Measurements from ENCODE around the gene CD226. TPM values are rescaled to one million over a fixed set of nuclear protein-coding genes. Genes with fewer than 3 reads are reported as not detected.

Gene CD226
- polyA plus RNA-seq, 1 of the 3 experiments (the other 2 are of a cell fraction), result 0.56 TPM

DNA sequence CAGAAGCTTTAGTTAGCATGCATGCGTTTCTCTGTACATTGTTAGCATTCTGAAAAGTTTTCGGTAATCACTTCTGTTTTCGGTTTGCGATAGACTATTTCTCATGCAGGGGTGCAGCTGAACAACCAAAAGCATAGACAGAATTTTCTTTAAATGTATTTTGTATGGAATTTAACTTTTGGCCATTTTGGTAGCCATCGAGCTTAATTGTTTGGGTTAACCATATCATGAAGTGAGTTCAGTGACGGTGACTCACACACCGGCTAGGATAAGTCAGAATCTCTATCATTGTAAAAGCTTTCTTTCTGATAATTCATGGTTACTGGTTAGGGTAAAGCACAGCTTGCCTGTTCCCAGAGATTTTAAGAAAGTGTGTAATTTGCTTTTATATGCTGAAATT lies 107.2 kb downstream of the CD226 start:
- ChIA-PET POLR2A (no interaction called here), CTCF (interaction anchor here (0.8 to 1.0 kb wide), 2 partner anchors 10 to 17 kb away, joined by 3 read pairs; no protein-coding TSS in a partner anchor)
- Histone ChIP-seq H3K4me3 (ENCODE audit: low read depth in 2 of 2, low read length in 1 of 2) (no peak overlapping the region), H3K9ac (no peak overlapping the region), H4K20me1 (ENCODE audit: insufficient read depth) (no peaks in the 10 kb centered on the region), H2AFZ (ENCODE audit: low read depth) (no peak overlapping the region; the same call in 1 of the 2 replicates), H3K9me2 (no peaks in the 10 kb centered on the region), H3K27ac (ENCODE audit: low read depth in 2 of 2, low read length in 1 of 2) (no peak overlapping the region), H3K36me3 (replicated peaks in 1 of 2; ENCODE audit: control insufficient read depth in 1 of 2, insufficient read depth in 2 of 2, low read length in 1 of 2) (no peaks in the 10 kb centered on the region), H3K9me3 (no peaks in the 10 kb centered on the region), H3K4me1 (ENCODE audit: control insufficient read depth in 1 of 2, insufficient read depth in 2 of 2, low read depth in 1 of 2, low read length in 1 of 2) (no peaks in the 10 kb centered on the region), H3K79me2 (ENCODE audit: insufficient read depth) (no peaks in the 10 kb centered on the region), H3F3A (replicated peaks; ENCODE audit: insufficient read depth) (no peaks in the 10 kb centered on the region), H3K27me3 (ENCODE audit: insufficient read depth) (no peaks in the 10 kb centered on the region), H3K4me2 (no peak overlapping the region)
- TF ChIP-seq TCF12 (IDR thresholded peaks at IDR 0.05), result no peak
- WGBS (ENCODE audit: low lambda C conversion rate), result 92% methylated on average over 7 of the region's 7 CpGs
- no peak for DNase-seq

- Histone ChIP-seq H3K27me3 (ENCODE audit: insufficient read depth) (no peaks in the 10 kb centered on the region), H3K4me3 (ENCODE audit: low read depth in 2 of 2, low read length in 1 of 2) (no peak overlapping the region), H3K4me2 (no peak overlapping the region), H4K20me1 (ENCODE audit: insufficient read depth) (no peaks in the 10 kb centered on the region), H3K36me3 (replicated peaks in 1 of 2; ENCODE audit: control insufficient read depth in 1 of 2, insufficient read depth in 2 of 2, low read length in 1 of 2) (no peaks in the 10 kb centered on the region), H3F3A (replicated peaks; ENCODE audit: insufficient read depth) (no peaks in the 10 kb centered on the region), H3K9ac (no peak overlapping the region), H3K9me2 (no peaks in the 10 kb centered on the region), H3K27ac (ENCODE audit: low read depth in 2 of 2, low read length in 1 of 2) (no peak overlapping the region), H3K79me2 (ENCODE audit: insufficient read depth) (no peaks in the 10 kb centered on the region), H3K4me1 (ENCODE audit: control insufficient read depth in 1 of 2, insufficient read depth in 2 of 2, low read depth in 1 of 2, low read length in 1 of 2) (no peaks in the 10 kb centered on the region), H2AFZ (ENCODE audit: low read depth) (no peak overlapping the region), H3K9me3 (no peaks in the 10 kb centered on the region)
- 87% methylated on average over 11 of the region's 11 CpGs for WGBS (ENCODE audit: low lambda C conversion rate)
- ChIA-PET POLR2A (no interaction called here), CTCF (interaction anchor here (0.8 to 1.0 kb wide), 2 partner anchors 10 to 17 kb away, joined by 3 read pairs; no protein-coding TSS in a partner anchor)
- no peak for TF ChIP-seq PBX3 (IDR thresholded peaks at IDR 0.05)
- no peak for TF ChIP-seq NFIC (IDR thresholded peaks at IDR 0.05; ENCODE audit: borderline replicate concordance)
- no peak for TF ChIP-seq SMC3 (IDR thresholded peaks at IDR 0.05; ENCODE audit: low read depth, low read length)
- TF ChIP-seq FOXM1 (IDR thresholded peaks at IDR 0.05; ENCODE audit: low read depth), result no peak
- TF ChIP-seq TCF12 (IDR thresholded peaks at IDR 0.05), result no peak
- no peak for TF ChIP-seq NRF1 (IDR thresholded peaks at IDR 0.05; ENCODE audit: low read depth, low read length)
- no peak for DNase-seq
Measured at GRCh38 chr18:69840001-69840400, 107.7 kb downstream of the CD226 start.

DNA sequence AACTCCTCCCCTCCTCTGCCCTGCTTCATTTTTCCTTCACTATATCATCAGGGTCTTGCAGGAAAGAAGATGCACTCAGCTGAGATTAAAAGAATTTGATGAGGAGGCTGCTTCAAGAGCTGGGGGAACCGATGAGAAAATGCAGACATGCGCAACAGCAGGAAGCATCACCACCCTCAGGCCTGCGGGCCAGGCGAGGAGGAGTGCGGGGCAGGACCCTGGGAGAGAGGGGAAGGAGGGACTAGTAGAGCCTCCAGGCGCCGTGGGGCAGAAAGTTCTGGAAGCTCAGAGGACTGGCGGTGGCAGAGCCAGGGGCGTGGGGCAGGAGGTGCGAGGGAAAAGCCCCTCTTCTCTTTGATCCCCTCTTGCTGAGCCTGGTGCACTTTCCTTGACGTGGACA lies 108.2 kb downstream of the CD226 start:
- no peak overlapping the region for H3K4me2 ChIP-seq
- ChIA-PET CTCF (interaction anchor here (1.0 kb wide), 1 partner anchor 11 kb away, joined by 3 read pairs; no protein-coding TSS in a partner anchor), POLR2A (no interaction called here)
- no peak overlapping the region for H3K9ac ChIP-seq
- no peaks in the 10 kb centered on the region for H3K79me2 ChIP-seq (ENCODE audit: insufficient read depth)
- H3K27ac ChIP-seq (ENCODE audit: low read depth in 2 of 2, low read length in 1 of 2), result no peak overlapping the region
- no peaks in the 10 kb centered on the region for H3K9me3 ChIP-seq
- H3F3A ChIP-seq (replicated peaks; ENCODE audit: insufficient read depth), result no peaks in the 10 kb centered on the region
- H3K4me1 ChIP-seq (ENCODE audit: control insufficient read depth in 1 of 2, insufficient read depth in 2 of 2, low read depth in 1 of 2, low read length in 1 of 2), result no peaks in the 10 kb centered on the region
- WGBS (ENCODE audit: low lambda C conversion rate), result 96% methylated on average over 11 of the region's 11 CpGs
- no peaks in the 10 kb centered on the region for H4K20me1 ChIP-seq (ENCODE audit: insufficient read depth)
- DNase-seq, result no peak
- no peaks in the 10 kb centered on the region for H3K27me3 ChIP-seq (ENCODE audit: insufficient read depth)
- no peak overlapping the region for H2AFZ ChIP-seq (ENCODE audit: low read depth)
- no peaks in the 10 kb centered on the region for H3K36me3 ChIP-seq (replicated peaks in 1 of 2; ENCODE audit: control insufficient read depth in 1 of 2, insufficient read depth in 2 of 2, low read length in 1 of 2)
- no peaks in the 10 kb centered on the region for H3K9me2 ChIP-seq
- H3K4me3 ChIP-seq (ENCODE audit: low read depth in 2 of 2, low read length in 1 of 2), result no peak overlapping the region
- no peak for TF ChIP-seq RCOR1 (IDR thresholded peaks at IDR 0.05; ENCODE audit: low read length)
- TF ChIP-seq YY1 (IDR thresholded peaks at IDR 0.05; ENCODE audit: low read depth), result no peak
- no peak for TF ChIP-seq FOSL2 (IDR thresholded peaks at IDR 0.05; ENCODE audit: borderline replicate concordance, low read depth)
- no peak for TF ChIP-seq POLR2AphosphoS5 (IDR thresholded peaks at IDR 0.05; ENCODE audit: low read depth, low read length)
- TF ChIP-seq EZH2phosphoT487 (IDR thresholded peaks at IDR 0.05; ENCODE audit: borderline replicate concordance, low read depth), result no peak
- TF ChIP-seq, protein P1, sequence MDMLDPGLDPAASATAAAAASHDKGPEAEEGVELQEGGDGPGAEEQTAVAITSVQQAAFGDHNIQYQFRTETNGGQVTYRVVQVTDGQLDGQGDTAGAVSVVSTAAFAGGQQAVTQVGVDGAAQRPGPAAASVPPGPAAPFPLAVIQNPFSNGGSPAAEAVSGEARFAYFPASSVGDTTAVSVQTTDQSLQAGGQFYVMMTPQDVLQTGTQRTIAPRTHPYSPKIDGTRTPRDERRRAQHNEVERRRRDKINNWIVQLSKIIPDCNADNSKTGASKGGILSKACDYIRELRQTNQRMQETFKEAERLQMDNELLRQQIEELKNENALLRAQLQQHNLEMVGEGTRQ (IDR thresholded peaks at IDR 0.05; ENCODE audit: borderline replicate concordance, low read depth, low read length), result no peak
- no peak for TF ChIP-seq PBX3 (IDR thresholded peaks at IDR 0.05)
- no peak for TF ChIP-seq GABPA (IDR thresholded peaks at IDR 0.05; ENCODE audit: low read depth)
- no peak for TF ChIP-seq RFX5 (IDR thresholded peaks at IDR 0.05; ENCODE audit: low read length)
- TF ChIP-seq SIN3A (IDR thresholded peaks at IDR 0.05; ENCODE audit: borderline replicate concordance, low read depth, low read length), result no peak
- no peak for TF ChIP-seq JUND (IDR thresholded peaks at IDR 0.05)
- TF ChIP-seq IRF3 (IDR thresholded peaks at IDR 0.05; ENCODE audit: low read depth, low read length), result no peak
- no peak for TF ChIP-seq RAD21 (IDR thresholded peaks at IDR 0.05; ENCODE audit: low read length)
- no peak for TF ChIP-seq MEF2A (IDR thresholded peaks at IDR 0.05; ENCODE audit: borderline replicate concordance, low read depth)
- no peak for TF ChIP-seq RXRA (IDR thresholded peaks at IDR 0.05; ENCODE audit: borderline replicate concordance, low read depth)
